Measurements from ENCODE around the gene NIPAL3. TPM values are rescaled to one million over a fixed set of nuclear protein-coding genes. Genes with fewer than 3 reads are reported as not detected.
"Not testable (repeated sequence)": the region's sequence is repeated elsewhere in the genome, so short reads cannot be mapped to it uniquely, and the experiment has no call there.

The NIPAL3 gene
- total and polyA plus RNA-seq, 8 donors, result 13.8 to 41.1 (median 14.5) TPM

DNA sequence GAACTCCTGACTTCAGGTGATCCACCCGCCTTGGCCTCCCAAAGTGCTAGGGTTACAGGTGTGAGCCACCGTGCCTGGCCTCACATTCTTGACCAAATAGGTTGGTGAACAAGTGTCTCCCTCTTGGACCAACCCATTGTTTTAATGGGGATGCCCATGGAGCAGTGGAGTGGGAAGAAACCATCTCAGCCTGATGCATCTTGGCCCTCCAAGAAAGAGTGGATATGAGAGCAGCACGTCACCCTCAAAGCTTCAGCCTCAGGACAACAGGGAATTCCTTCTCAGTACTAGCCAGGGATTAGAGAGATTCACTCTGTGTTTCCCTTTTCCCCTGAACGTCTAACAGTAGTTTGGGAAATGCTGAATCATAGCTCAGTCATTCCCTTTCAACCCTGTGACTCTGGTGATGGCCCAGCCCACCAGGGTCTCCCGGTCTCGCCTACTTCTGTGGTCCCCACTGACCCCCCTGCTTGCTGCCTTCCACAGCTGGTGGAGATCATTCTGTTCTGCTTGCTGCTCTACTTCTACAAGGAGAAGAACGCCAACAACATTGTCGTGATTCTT is 37.4 kb downstream of the NIPAL3 start:
- H3K36me3 ChIP-seq, result peaks cover 0 to 90% of the 10 kb centered on the region in 2 donors
- no peak for ATAC-seq
- H3K9me3 ChIP-seq, result no peaks in the 10 kb centered on the region
- H3K4me3 ChIP-seq, result no peak overlapping the region
- TF ChIP-seq, protein P1, sequence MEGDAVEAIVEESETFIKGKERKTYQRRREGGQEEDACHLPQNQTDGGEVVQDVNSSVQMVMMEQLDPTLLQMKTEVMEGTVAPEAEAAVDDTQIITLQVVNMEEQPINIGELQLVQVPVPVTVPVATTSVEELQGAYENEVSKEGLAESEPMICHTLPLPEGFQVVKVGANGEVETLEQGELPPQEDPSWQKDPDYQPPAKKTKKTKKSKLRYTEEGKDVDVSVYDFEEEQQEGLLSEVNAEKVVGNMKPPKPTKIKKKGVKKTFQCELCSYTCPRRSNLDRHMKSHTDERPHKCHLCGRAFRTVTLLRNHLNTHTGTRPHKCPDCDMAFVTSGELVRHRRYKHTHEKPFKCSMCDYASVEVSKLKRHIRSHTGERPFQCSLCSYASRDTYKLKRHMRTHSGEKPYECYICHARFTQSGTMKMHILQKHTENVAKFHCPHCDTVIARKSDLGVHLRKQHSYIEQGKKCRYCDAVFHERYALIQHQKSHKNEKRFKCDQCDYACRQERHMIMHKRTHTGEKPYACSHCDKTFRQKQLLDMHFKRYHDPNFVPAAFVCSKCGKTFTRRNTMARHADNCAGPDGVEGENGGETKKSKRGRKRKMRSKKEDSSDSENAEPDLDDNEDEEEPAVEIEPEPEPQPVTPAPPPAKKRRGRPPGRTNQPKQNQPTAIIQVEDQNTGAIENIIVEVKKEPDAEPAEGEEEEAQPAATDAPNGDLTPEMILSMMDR (IDR thresholded peaks at IDR 0.05), result no peak
- intact Hi-C loops (cut with DNase I), result no loop called here
- no peaks in the 10 kb centered on the region for H3K4me1 ChIP-seq
- H3K27ac ChIP-seq, result no peak overlapping the region
- DNase-seq, result no peak
- H3K27me3 ChIP-seq, result no peaks in the 10 kb centered on the region

DNA sequence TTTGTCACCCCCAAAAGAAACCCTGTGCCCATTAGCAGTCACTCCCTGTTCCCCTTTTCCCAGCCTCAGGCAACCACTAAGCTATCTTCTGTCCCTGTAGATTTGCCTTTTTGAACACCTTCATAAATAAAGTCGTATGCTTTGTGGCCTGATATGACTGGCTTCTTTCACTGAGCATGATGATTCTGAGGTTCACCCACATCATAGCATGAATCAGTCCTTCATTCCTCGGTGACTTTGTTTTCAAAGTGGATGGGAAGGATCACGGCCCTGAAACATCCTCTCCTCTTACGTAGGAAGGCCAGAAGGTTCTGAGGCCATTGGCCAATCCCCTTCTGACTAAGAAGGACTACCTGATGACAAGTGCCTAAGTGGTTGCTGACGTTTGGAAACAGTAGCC is 39.1 kb downstream of the NIPAL3 start:
- no peaks in the 10 kb centered on the region for H3K9me3 ChIP-seq
- H3K4me1 ChIP-seq, result no peaks in the 10 kb centered on the region
- peaks cover 0 to 94% of the 10 kb centered on the region in 2 donors for H3K36me3 ChIP-seq
- no peak overlapping the region for H3K4me3 ChIP-seq
- no peaks in the 10 kb centered on the region for H3K27me3 ChIP-seq
- DNase-seq, result no peak
- no peak overlapping the region for H3K27ac ChIP-seq
- intact Hi-C loops (cut with DNase I), result no loop called here
- no peak for ATAC-seq
- TF ChIP-seq, protein P1 (IDR thresholded peaks at IDR 0.05), result no peak

DNA sequence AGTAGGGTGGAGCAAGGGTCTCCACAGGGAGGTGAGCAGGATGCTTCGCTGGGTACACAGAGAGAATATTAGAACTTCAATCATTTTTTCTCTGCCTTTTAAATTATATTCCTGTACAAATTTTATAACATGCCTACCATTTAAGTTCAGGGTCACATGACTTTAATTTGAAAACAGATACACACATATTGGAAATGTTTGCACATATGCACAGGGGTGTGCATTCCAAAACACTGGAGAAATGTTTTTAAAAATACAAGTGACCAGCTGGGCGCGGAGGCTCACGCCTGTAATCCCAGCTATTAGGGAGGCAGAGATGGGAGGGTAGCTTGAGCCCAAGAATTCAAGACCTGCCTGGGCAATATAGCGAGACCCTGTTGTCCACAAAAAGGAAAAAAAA is 39.7 kb downstream of the NIPAL3 start:
- ATAC-seq, result no peak
- Histone ChIP-seq H3K36me3 (peaks cover 0 to 94% of the 10 kb centered on the region in 2 donors), H3K27me3 (no peaks in the 10 kb centered on the region), H3K4me3 (no peak overlapping the region), H3K27ac (no peak overlapping the region), H3K9me3 (no peaks in the 10 kb centered on the region), H3K4me1 (no peaks in the 10 kb centered on the region)
- TF ChIP-seq, protein P1 (IDR thresholded peaks at IDR 0.05), result no peak
- intact Hi-C loops (cut with DNase I), result no loop called here
- no peak for DNase-seq

DNA sequence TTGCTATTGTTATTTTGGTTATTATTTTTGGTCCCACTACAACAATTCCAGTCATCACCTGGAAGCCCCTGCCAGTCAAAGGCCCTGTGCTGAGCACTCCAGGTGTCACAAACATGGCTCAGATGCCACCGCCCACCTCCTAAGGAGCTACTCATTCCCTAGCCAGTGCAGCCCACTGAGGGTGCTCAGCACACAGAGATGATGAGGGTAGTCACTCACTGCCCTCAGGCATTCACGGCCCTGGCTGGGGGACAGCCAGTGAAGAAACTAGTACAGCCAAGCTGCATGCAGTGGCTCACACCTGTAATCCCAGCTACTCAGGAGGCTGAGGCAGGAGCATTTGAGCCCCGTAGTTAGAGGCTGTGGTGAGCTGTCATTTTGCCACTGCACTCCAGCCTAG is 42.3 kb downstream of the NIPAL3 start:
- Histone ChIP-seq H3K4me3 (no peak overlapping the region), H3K27me3 (no peaks in the 10 kb centered on the region), H3K9me3 (no peaks in the 10 kb centered on the region), H3K27ac (no peak overlapping the region), H3K4me1 (no peaks in the 10 kb centered on the region), H3K36me3 (peaks cover 0 to 88% of the 10 kb centered on the region in 2 donors)
- DNase-seq (no peak), ATAC-seq (no peak)
- TF ChIP-seq, protein P1 (IDR thresholded peaks at IDR 0.05), result no peak
- intact Hi-C loops (cut with DNase I), result no loop called here

DNA sequence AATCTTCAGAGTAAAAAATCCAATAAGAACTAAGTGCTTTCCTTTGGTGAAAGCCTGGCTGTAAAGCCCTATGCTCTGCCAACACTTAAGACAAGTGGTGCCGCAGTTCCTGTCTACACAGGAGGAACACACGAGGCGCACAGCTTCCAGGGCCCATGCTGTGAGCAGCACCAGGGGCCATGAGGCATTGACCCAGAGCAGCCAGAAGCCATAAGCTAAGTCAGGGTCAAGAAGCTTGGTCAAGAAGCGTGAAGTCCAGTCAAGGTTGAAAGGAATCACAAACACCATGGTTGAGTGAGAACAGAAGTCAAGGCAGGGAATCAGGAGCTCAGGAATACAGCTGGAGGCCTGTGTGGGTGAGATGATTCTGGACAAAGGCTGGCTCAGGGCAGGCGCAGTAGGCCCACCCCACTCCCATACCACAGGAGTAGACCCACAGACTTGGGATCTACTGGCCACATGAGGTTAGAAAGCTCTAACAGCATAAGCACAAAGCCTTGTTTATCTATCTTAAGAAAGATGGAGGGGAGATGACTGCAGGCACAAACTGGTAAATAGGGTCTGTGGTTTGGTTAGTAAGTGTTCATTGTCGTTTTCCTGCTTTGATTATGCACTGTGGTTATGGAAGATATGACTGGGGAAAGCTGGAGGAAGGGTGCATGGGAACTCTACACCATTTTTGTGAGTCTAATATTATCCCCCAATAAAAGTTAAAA is 44.1 kb downstream of the NIPAL3 start:
- ATAC-seq (no peak), DNase-seq (no peak)
- Histone ChIP-seq H3K27me3 (no peaks in the 10 kb centered on the region), H3K4me3 (no peak overlapping the region), H3K36me3 (peaks cover 0 to 83% of the 10 kb centered on the region in 2 donors), H3K4me1 (no peaks in the 10 kb centered on the region), H3K27ac (no peak overlapping the region), H3K9me3 (no peaks in the 10 kb centered on the region)
- intact Hi-C loops (cut with DNase I), result no loop called here
- TF ChIP-seq, protein P1 (IDR thresholded peaks at IDR 0.05), result no peak

DNA sequence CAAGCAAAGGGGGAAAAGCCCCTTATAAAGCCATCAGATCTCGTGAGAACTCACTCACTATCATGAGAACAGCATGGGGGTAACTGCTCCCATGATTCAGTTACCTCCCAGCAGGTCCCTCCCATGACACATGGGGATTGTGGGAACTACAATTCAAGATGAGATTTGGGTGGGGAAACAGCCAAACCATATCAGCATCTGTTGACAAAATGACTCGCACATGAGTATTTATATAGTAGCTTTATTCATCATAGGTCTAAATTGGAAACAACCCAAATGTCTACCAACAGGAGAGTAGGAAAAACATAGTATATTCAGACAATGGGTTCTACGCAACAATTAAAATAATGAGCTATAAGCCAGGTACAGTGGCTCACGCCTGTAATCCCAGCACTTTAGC is 46.5 kb downstream of the NIPAL3 start:
- H3K9me3 ChIP-seq; H3K27me3 ChIP-seq; ATAC-seq; H3K4me3 ChIP-seq; H3K27ac ChIP-seq; DNase-seq; intact Hi-C loops (cut with DNase I); H3K4me1 ChIP-seq: not testable (repeated sequence)
- H3K36me3 ChIP-seq, result peaks cover 0 to 77% of the 10 kb centered on the region in 2 donors

Data from left lung (tissue), 10 donors.